Measurements from ENCODE around the gene SLC25A38. TPM values are rescaled to one million over a fixed set of nuclear protein-coding genes. Genes with fewer than 3 reads are reported as not detected.
"Not testable (repeated sequence)": the region's sequence is repeated elsewhere in the genome, so short reads cannot be mapped to it uniquely, and the experiment has no call there.

The SLC25A38 gene
- total RNA-seq, 1 donor from 2014 or later: 21.2 TPM

GRCh38 chr3:39362192-39362591 lies 21.0 kb upstream of the SLC25A38 start:
- Mint-ChIP-seq H3K27ac (ENCODE audit: unreplicated experiment) (no peak overlapping the region), H3K4me1 (ENCODE audit: unreplicated experiment) (peaks cover 4% of the 10 kb centered on the region)
- TF ChIP-seq, protein P1, sequence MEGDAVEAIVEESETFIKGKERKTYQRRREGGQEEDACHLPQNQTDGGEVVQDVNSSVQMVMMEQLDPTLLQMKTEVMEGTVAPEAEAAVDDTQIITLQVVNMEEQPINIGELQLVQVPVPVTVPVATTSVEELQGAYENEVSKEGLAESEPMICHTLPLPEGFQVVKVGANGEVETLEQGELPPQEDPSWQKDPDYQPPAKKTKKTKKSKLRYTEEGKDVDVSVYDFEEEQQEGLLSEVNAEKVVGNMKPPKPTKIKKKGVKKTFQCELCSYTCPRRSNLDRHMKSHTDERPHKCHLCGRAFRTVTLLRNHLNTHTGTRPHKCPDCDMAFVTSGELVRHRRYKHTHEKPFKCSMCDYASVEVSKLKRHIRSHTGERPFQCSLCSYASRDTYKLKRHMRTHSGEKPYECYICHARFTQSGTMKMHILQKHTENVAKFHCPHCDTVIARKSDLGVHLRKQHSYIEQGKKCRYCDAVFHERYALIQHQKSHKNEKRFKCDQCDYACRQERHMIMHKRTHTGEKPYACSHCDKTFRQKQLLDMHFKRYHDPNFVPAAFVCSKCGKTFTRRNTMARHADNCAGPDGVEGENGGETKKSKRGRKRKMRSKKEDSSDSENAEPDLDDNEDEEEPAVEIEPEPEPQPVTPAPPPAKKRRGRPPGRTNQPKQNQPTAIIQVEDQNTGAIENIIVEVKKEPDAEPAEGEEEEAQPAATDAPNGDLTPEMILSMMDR (IDR thresholded peaks at IDR 0.05; ENCODE audit: unreplicated experiment): no peak

DNA sequence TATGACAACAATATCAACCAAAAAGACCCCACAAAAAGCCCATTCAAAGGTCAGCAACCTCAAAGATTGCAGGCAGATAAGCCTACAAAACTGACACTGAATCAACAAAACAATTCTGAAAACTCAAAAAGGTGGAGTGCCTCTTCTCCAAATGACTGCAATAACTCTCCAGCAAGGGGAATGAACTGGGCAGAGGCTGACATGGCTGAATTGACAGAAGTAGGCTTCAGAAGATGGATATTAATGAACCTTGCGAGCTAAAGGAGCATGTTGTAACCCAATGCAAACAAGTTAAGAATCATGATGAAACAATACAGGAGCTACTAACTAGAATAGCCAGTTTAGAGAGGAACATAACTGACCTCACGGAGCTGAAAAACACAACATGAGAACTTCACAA lies 20.4 kb upstream of the SLC25A38 start:
- no peak overlapping the region for H3K4me3 Mint-ChIP-seq (ENCODE audit: unreplicated experiment)
- H3K9me3 Mint-ChIP-seq (ENCODE audit: unreplicated experiment): no peaks in the 10 kb centered on the region
- no peak for DNase-seq (ENCODE audit: low spot score)
- H3K27ac Mint-ChIP-seq (ENCODE audit: unreplicated experiment): no peak overlapping the region
- H3K36me3 Mint-ChIP-seq (ENCODE audit: low read depth, unreplicated experiment): no peaks in the 10 kb centered on the region
- TF ChIP-seq, protein P1 (IDR thresholded peaks at IDR 0.05; ENCODE audit: unreplicated experiment): no peak
- peaks cover 4% of the 10 kb centered on the region for H3K4me1 Mint-ChIP-seq (ENCODE audit: unreplicated experiment)
- peaks cover 2% of the 10 kb centered on the region for H3K27me3 Mint-ChIP-seq (ENCODE audit: unreplicated experiment)

More at GRCh38 chr3:39362192-39362591, 21.0 kb upstream of the SLC25A38 start:
- peaks cover 2% of the 10 kb centered on the region for H3K27me3 Mint-ChIP-seq (ENCODE audit: unreplicated experiment)
- DNase-seq (ENCODE audit: low spot score): no peak
- no peaks in the 10 kb centered on the region for H3K36me3 Mint-ChIP-seq (ENCODE audit: low read depth, unreplicated experiment)
- H3K4me3 Mint-ChIP-seq (ENCODE audit: unreplicated experiment): no peak overlapping the region
- no peaks in the 10 kb centered on the region for H3K9me3 Mint-ChIP-seq (ENCODE audit: unreplicated experiment)

GRCh38 chr3:39370450-39370849 lies 12.7 kb upstream of the SLC25A38 start:
- DNase-seq (ENCODE audit: low spot score); H3K4me1 Mint-ChIP-seq (ENCODE audit: unreplicated experiment); H3K4me3 Mint-ChIP-seq (ENCODE audit: unreplicated experiment); H3K27ac Mint-ChIP-seq (ENCODE audit: unreplicated experiment); H3K27me3 Mint-ChIP-seq (ENCODE audit: unreplicated experiment); H3K9me3 Mint-ChIP-seq (ENCODE audit: unreplicated experiment); H3K36me3 Mint-ChIP-seq (ENCODE audit: low read depth, unreplicated experiment): not testable (repeated sequence)

- Mint-ChIP-seq H3K9me3 (ENCODE audit: unreplicated experiment) (peaks cover 5% of the 10 kb centered on the region), H3K27me3 (ENCODE audit: unreplicated experiment) (peaks cover 13% of the 10 kb centered on the region), H3K27ac (ENCODE audit: unreplicated experiment) (no peak overlapping the region), H3K36me3 (ENCODE audit: low read depth, unreplicated experiment) (peaks cover 5% of the 10 kb centered on the region), H3K4me3 (ENCODE audit: unreplicated experiment) (peak overlapping the region; percentile 17), H3K4me1 (ENCODE audit: unreplicated experiment) (peaks cover 15% of the 10 kb centered on the region)
- no peak for DNase-seq (ENCODE audit: low spot score)
- TF ChIP-seq, protein P1 (IDR thresholded peaks at IDR 0.05; ENCODE audit: unreplicated experiment): no peak
Measured at GRCh38 chr3:39372833-39373232, 10.3 kb upstream of the SLC25A38 start.

DNA sequence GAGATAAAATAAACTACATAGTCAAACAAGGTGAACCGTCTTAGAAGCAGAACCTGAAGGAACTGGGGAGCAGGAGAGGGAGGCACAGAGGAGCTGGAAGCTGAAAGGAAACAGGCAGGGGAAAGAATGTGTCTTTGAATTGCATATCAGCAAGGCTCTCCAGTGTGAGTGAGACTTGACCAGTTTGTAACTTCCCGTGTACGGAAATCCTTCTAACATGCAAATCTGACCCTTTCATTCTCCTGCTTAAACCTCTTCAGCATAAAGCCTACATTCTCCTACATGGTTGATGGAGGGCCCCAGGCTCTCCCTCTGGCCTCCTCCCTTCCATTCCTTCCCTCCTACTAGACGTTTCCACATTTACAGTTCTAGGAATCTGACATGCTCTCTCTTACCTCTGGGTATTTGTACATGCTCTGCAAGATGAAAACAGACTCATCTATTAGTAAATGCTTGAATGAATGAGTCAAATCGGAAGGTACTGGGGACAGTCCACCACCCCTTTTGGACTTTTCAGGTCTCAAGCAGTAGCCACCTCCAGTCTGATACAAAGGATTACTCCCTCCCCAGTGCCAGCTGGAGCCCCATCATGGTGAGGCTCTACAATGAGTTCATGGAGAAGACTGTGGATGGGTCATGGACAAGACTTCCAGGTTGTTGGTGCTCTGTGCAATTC lies 6.1 kb upstream of the SLC25A38 start:
- Mint-ChIP-seq H3K27ac (ENCODE audit: unreplicated experiment) (peak overlapping the region; percentile 45), H3K4me1 (ENCODE audit: unreplicated experiment) (peaks cover 20% of the 10 kb centered on the region), H3K27me3 (ENCODE audit: unreplicated experiment) (peaks cover 14% of the 10 kb centered on the region), H3K9me3 (ENCODE audit: unreplicated experiment) (peaks cover 5% of the 10 kb centered on the region), H3K36me3 (ENCODE audit: low read depth, unreplicated experiment) (peaks cover 5% of the 10 kb centered on the region), H3K4me3 (ENCODE audit: unreplicated experiment) (no peak overlapping the region)
- DNase-seq (ENCODE audit: low spot score): no peak
- TF ChIP-seq, protein P1 (IDR thresholded peaks at IDR 0.05; ENCODE audit: unreplicated experiment): no peak
